KOPT-K1 (cell line): ENCODE data around the gene CBFA2T2.
"Not testable (repeated sequence)": the region's sequence is repeated elsewhere in the genome, so short reads cannot be mapped to it uniquely, and the experiment has no call there.

Source experiments
- H3K27ac ChIP-seq: fragments of 200-600 bp; sonication (generic); 2 replicates; pipeline ENCODE4 v1.5.1; 2016; ENCODE audit warnings: antibody characterized with exemption, mild to moderate bottlenecking, low read depth, low read length; ENCODE audit not compliant: poor library complexity, severe bottlenecking
- H3K36me3 ChIP-seq: fragments of 200-600 bp; sonication (generic); 2 replicates; pipeline ENCODE4 v1.5.1; 2017; ENCODE audit warnings: antibody characterized with exemption, mild to moderate bottlenecking, low read length, moderate library complexity; ENCODE audit not compliant: insufficient read depth
- H3K9me3 ChIP-seq: fragments of 200-600 bp; sonication (generic); 2 replicates; pipeline ENCODE4 v1.5.1; 2017; ENCODE audit warnings: antibody characterized with exemption, low read length, mild to moderate bottlenecking; ENCODE audit not compliant: insufficient read depth, poor library complexity, severe bottlenecking

CBFA2T2 gene

DNA sequence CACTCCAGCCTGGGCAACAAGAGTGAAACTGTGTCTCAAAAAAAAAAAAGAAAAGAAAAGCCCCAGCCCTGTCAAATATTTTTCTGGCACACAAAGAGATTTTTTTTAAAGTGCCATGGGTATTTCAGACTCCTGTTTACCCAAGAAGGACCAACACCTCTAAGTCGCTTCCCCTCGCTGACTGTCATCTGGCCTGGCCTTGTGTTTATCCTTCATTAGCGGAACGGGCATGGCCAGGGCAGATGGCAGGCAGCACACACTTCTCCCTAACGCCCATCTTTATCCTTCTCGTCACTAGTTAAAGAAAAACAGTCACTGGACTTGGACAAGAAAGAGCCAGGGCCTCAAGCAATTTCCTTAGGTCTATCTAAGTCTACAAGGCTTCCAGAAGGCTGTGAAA lies 7.3 kb upstream of the CBFA2T2 start:
- no peaks in the 10 kb centered on the region for H3K9me3 ChIP-seq
- H3K27ac ChIP-seq, result no peak overlapping the region
- H3K36me3 ChIP-seq, result no peaks in the 10 kb centered on the region

DNA sequence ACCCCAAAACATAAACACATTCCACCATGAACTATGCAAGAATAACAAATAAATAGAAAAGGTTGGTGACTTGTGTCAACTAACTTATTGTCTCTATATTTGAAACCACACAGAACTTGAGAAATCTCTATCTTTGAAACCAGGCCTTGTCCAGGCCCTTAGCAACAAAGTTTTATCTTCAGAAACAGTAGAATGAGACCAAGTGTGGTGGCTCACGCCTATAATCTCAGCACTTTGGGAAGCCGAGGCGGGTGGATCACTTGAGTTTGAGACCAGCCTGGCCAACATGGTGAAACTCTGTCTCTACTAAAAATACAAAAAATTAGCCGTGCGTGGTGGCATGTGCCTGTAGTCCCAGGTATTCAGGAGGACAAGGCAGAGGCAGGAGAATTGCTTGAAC lies 6.7 kb upstream of the CBFA2T2 start:
- H3K9me3 ChIP-seq, H3K36me3 ChIP-seq, H3K27ac ChIP-seq: not testable (repeated sequence)

DNA sequence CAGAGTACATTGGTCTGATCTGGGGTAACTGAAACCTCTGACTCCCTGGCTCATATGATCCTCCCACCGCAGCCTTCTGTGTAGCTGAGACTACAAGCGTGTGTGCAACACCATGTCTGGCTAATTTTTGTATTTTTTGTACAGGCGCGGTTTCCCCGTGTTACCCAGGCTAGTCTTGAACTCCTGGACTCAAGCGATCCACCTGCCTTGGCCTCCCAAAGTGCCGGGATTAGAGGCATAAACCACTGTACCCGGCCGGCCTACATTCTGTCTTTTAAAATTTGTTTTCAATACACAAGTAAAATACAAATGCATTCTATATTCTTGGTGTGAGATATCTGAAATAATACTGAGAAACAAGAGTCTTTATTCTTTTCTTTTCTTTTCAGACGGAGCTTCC lies 1.7 kb upstream of the CBFA2T2 start:
- Histone ChIP-seq H3K9me3 (no peaks in the 10 kb centered on the region), H3K27ac (no peak overlapping the region), H3K36me3 (peaks cover 2% of the 10 kb centered on the region; the same call in 1 of the 2 replicates)

DNA sequence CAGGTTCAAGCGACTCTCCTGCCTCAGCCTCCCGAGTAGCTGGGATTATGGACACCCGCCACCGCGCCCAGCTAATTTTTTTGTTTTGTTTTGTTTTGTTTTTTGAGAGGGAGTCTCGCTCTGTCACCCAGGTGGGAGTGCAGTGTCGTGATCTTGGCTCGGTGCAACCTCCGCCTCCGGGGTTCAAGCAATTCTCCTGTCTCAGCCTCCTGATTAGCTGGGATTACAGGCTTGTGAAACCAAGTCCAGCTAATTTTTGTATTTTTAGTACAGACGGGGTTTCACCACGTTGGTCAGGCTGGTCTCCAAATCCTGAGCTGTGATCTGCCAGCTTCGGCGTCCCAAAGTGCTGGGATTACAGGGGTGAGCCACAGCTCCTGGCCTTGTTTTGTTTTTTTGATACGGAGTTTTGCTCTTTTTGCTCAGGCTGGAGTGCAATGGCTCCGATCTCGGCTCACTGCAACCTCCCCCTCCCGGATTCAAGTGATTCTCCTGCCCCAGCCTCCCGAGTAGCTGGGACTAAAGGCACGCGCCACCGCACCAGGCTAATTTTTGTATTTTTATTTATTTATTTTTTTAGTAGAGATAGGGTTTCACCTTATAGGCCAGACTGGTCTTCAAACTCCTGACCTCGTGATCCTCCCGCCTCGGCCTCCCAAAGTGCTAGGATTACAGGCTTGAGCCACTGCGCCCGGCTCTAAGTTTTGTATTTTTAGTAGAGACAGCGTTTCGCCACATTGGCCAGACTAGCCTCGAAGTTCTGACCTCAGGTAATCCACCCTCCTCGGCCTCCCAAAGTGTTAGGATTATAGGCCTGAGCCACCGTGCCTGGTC lies 1.0 kb upstream of the CBFA2T2 start:
- not testable (repeated sequence) for H3K9me3 ChIP-seq, H3K36me3 ChIP-seq
- peak overlapping the region; percentile 72 for H3K27ac ChIP-seq

DNA sequence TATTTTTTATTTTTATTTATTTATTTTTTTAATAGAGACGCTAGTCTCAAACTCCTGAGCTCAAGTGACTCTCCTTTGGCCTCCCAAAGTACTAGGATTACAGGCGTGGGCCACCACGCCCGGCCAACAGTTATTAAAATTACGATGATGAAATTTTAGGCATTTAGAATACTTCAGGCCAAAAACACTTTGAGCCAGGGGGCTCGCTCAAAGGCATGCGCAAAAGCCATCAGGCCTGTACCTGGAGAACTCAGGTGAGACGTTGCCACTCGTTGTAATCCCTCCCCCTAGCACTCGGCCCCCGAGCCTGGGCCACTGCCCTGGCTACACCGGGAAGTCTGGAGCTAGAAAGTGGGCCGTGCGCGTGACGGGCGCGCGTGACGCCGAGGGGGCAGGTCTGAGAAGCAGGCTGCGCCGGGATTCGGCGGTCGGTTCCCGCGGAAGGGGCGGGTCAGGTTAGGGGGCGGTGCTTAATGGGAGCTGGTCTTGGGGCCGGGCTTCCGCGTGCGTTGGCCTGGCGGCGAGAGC lies 337 bp upstream of the CBFA2T2 start:
- Histone ChIP-seq H3K36me3 (peaks cover 6% of the 10 kb centered on the region; the same call in 1 of the 2 replicates), H3K27ac (peak overlapping the region; percentile 72), H3K9me3 (no peaks in the 10 kb centered on the region)

DNA sequence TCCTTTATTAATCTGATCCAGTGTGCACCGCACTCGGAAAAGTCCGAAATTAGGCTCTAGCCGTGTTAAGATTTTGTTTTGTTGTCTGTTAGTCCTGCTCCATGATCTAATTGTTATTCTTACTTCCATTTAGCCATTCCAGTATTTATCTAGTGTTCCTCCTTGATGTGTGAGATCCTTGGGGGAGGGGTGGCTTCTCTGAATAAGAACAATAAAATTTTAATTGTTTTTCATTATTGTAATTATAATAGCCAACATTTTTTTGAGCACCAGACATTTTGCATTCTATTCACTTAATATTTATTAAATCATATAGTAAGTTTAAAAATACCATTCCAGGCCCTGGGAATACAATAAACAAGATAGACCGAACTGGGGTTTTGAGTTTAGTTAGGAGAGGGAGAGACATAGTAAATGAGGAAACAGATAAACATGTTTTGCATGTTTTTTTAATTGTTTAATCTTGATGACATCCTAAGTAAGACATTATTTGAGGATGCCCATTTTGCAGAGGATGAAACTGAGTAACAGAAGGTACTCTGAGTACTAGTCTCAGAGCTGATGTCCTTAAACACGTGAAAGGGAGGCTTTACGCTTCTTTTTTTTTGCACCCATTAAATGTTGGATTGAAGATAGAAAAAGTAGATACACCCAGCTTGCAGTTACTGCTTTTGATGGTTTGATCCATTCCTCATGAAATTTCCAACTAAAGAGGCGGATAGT lies 1.2 kb downstream of the CBFA2T2 start:
- Histone ChIP-seq H3K36me3 (peaks cover 6% of the 10 kb centered on the region; the same call in 1 of the 2 replicates), H3K9me3 (no peaks in the 10 kb centered on the region), H3K27ac (peak overlapping the region; percentile 65)

DNA sequence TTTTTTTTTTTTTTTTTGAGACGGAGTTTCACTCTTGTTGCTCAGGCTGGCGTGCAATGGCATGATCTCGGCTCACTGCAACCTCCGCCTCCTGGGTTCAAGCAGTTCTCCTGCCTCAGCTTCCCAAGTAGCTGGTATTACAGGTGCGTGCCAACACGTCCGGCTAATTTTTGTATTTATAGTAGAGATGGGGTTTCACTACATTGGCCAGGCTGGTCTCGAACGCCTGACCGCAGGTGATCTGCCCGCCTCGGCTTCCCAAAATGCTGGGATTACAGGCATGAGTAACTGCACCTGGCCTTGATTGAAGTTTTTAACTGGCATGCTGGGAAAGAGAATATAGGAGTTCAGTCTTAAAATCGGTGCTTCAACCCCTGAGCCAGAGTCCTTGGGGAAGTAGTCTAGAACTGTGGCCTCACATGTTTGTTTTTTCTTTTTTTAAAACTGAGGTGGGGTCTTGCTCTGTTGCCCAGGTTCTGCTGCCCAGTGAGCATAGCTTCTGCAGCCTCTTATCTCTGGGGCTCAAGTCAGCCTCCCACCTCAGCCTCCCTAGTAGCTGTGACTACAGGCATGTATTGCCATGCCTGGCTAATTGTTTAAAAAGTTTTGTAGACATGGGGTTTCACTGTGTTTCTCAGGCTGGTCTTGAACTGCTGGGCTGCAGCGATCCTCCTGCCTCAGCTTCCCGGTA lies 3.3 kb downstream of the CBFA2T2 start:
- peaks cover 6% of the 10 kb centered on the region; the same call in 1 of the 2 replicates for H3K36me3 ChIP-seq
- H3K27ac ChIP-seq, result no peak overlapping the region
- H3K9me3 ChIP-seq, result no peaks in the 10 kb centered on the region

DNA sequence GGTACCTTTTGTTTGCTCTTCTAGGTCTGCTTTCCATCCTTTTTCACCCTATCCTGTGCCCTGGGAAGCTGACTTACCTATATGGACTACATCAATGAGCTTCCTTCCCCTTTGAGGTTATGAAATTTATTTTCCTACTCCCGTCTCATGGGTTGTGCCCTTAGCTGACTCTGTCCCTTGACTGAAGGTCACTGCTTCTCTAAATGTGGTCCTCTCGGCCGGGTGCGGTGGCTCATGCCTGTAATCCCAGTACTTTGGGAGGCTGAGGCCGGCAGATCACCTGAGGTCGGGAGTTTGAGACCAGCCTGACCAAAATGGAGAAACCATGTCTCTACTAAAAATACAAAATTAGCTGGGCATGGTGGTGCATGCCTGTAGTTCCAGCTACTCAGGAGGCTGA lies 6.9 kb downstream of the CBFA2T2 start:
- H3K27ac ChIP-seq, H3K9me3 ChIP-seq, H3K36me3 ChIP-seq: not testable (repeated sequence)

DNA sequence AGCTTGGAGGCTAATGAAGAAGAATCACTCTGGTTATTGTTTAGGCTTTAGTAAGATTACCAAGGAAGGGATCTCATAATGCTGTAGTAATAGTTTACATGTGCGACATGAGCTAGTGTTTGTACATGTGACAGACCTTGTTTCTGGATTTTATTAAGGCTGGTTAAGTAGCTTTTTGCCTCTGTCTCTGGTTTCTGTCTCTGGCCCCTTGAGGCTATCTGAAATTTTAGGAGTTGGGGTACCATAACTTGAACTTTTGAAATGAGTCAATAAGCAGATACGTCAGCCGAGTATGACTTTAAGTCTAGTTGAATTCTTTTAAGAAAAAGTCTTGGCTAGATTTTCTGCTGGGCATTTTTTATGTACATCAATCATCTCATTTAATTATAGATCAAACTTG lies 9.5 kb downstream of the CBFA2T2 start:
- H3K27ac ChIP-seq, result no peak overlapping the region
- no peaks in the 10 kb centered on the region for H3K9me3 ChIP-seq
- H3K36me3 ChIP-seq, result no peaks in the 10 kb centered on the region

DNA sequence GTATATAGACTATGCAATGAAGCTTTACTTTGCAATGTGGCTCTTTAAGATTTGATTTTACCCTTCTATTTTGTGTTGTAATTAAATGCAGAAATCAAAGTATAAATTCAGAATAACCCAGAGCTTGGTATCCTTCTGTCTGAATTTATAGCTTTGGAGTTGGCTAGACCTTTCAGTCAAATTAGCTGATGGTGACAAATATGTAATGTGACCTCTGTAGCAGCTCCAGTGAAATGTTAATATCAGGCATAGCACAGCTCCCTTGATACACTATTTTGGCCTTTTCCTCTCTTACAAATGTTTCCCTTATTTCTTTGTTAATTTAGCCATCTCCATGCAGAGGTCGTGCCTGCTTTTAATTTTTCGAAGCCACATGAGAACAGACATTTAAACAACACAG lies 11.1 kb downstream of the CBFA2T2 start:
- Histone ChIP-seq H3K36me3 (no peaks in the 10 kb centered on the region), H3K9me3 (no peaks in the 10 kb centered on the region), H3K27ac (no peak overlapping the region)

DNA sequence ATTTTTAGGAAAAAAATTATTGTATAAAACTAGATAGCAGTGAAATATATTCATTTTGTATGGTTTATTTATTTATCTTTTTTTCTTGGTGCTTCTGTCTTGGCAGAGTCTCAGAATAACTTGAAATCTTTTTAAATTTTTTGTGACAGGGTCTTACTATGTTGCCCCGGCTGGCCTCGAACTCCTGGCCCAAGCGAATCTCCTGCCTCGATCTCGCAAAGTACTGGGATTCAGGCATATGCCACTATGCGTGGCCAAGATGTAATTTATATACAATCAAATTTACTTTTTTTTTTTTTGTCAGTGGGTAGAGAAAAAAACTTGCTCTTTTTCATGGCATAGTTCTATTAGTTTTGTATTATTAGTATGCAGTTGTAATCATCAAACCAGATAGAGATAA lies 13.7 kb downstream of the CBFA2T2 start:
- no peak overlapping the region for H3K27ac ChIP-seq

DNA sequence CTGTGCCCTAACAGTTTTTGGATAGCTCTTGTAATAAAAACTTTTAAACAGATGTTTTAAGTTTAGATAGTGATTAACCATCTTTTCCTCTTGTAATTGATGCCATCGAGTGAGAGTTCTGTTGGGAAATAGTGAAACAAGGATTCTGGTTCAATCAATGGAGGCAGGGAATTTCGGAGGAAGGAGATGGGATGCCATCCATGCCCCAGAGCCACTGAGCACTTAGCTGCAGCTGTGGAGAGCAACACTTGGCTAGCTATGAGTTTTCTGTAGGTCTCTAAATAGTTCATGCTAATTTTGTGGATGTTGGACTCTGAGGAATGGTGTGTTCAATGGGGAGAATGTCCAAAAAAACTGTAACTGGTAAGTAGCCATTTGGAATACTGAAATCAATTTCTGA lies 16.7 kb downstream of the CBFA2T2 start:
- Histone ChIP-seq H3K36me3 (no peaks in the 10 kb centered on the region), H3K27ac (no peak overlapping the region), H3K9me3 (no peaks in the 10 kb centered on the region)

More for the DNA sequence above, 13.7 kb downstream of the CBFA2T2 start:
- no peaks in the 10 kb centered on the region for H3K9me3 ChIP-seq
- no peaks in the 10 kb centered on the region for H3K36me3 ChIP-seq

DNA sequence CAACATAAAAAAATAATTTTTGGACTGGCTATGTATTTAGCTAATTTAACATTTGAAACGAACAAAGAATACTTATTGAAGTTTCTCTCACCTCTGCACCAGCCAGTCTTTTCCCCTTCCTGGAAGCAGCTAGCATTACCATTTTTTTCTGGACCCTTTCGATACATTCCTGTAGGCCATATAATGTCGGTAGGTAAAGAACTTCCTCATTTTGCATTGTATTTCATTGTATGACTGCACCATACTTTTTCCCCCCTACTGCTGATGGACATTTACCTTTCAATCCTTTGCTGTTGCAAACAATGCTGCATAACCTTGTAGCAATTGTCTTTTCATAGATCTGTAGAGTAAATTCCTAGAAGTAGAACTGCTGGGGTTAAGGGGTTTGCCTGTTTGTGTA lies 17.6 kb downstream of the CBFA2T2 start:
- H3K27ac ChIP-seq, result no peak overlapping the region
- H3K36me3 ChIP-seq, result no peaks in the 10 kb centered on the region
- H3K9me3 ChIP-seq, result no peaks in the 10 kb centered on the region

DNA sequence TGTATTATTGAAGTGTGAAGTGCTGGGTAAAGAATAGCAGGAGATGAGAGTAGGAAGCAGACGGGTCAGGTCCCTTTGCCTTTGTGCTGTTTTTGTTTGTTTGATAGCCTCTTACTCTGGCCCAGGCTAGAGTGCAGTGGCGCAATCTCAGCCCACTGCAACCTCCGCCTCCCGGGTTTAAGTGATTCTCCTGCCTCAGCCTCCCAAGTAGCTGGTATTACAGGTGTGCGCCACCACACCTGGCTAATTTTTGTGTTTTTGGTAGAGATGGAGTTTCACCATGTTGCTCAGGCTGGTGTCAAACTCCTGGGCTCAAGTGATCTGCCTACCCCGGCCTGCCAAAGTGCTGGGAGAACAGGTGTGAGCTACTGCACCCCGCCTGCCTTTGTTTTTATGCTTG lies 18.1 kb downstream of the CBFA2T2 start:
- H3K9me3 ChIP-seq, H3K27ac ChIP-seq, H3K36me3 ChIP-seq: not testable (repeated sequence)

DNA sequence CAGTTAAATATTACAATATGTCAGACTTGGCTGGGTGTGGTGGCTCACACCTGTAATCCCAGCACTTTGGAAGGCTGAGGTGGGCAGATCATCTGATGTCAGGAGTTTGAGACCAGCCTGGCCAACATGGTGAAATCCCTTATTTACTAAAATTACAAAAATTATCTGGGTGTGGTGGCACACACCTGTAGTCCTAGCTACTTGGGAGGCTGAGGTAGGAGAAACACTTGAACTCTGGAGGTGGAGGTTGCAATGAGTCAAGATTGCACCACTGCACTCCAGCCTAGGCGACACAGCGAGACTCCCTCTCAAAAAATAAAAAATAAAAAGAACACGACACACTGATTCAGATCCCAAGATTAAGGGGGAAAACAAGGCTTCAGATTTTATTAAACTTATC lies 19.2 kb downstream of the CBFA2T2 start:
- not testable (repeated sequence) for H3K9me3 ChIP-seq, H3K36me3 ChIP-seq, H3K27ac ChIP-seq
